ENCODE results near the gene TENT4A.

Gene TENT4A

GRCh38 chr5:6746244-6746643 lies 33.0 kb downstream of the TENT4A start:
- Histone ChIP-seq H3K4me2 (ENCODE audit: insufficient read depth, low read length, poor library complexity, severe bottlenecking) (no peak overlapping the region), H2BK5ac (ENCODE audit: low read length) (no peak overlapping the region), H3K36me3 (replicated peaks in 1 of 2; ENCODE audit: control insufficient read depth in 2 of 2, insufficient read depth in 2 of 2, low read length in 2 of 2) (peaks cover 26 to 99% of the 10 kb centered on the region in 2 donors), H3K27ac (replicated peaks; ENCODE audit: low read length) (no peak overlapping the region), H2BK12ac (ENCODE audit: low read length) (no peak overlapping the region), H3K4ac (ENCODE audit: low read length) (no peak overlapping the region), H4K8ac (ENCODE audit: low read depth, low read length) (no peak overlapping the region), H2AK5ac (ENCODE audit: low read depth, low read length) (no peak overlapping the region), H2BK120ac (ENCODE audit: low read depth, low read length) (no peak overlapping the region), H3K23ac (ENCODE audit: low read depth, low read length, poor library complexity) (no peak overlapping the region), H4K91ac (ENCODE audit: low read depth, low read length, poor library complexity) (no peak overlapping the region), H3K79me1 (ENCODE audit: low read depth, low read length) (peaks cover 12% of the 10 kb centered on the region), H3K4me3 (ENCODE audit: low read length in 2 of 2) (no peak overlapping the region), H2AFZ (ENCODE audit: low read length) (no peak overlapping the region), H3K27me3 (ENCODE audit: control insufficient read depth in 3 of 3, insufficient read depth in 3 of 3, low read depth in 1 of 3, low read length in 3 of 3) (no peaks in the 10 kb centered on the region), H2BK15ac (ENCODE audit: low read length) (no peak overlapping the region), H3K9ac (ENCODE audit: low read depth, low read length, poor library complexity) (no peak overlapping the region), H3K9me3 (replicated peaks in 1 of 2; ENCODE audit: control insufficient read depth in 2 of 2, insufficient read depth in 1 of 2, low read depth in 1 of 2, low read length in 2 of 2) (no peaks in the 10 kb centered on the region), H3K14ac (ENCODE audit: low read length) (no peak overlapping the region), H3K4me1 (ENCODE audit: control insufficient read depth in 2 of 2, insufficient read depth in 1 of 2, low read depth in 1 of 2, low read length in 2 of 2) (peaks cover 0 to 3% of the 10 kb centered on the region in 2 donors), H3K18ac (ENCODE audit: low read length) (no peak overlapping the region)
- DNase-seq (ENCODE audit: low spot score) = no peak
- WGBS, 2 donors (ENCODE audit: extremely low coverage in 2 of 2, insufficient read length in 2 of 2, insufficient replicate concordance in 1 of 2) = no CpG with 5 or more reads among the region's 9 CpGs

GRCh38 chr5:6747103-6747502 lies 33.9 kb downstream of the TENT4A start:
- H4K91ac ChIP-seq (ENCODE audit: low read depth, low read length, poor library complexity) = no peak overlapping the region
- no peak overlapping the region for H4K8ac ChIP-seq (ENCODE audit: low read depth, low read length)
- no peak overlapping the region for H3K23ac ChIP-seq (ENCODE audit: low read depth, low read length, poor library complexity)
- H2AK5ac ChIP-seq (ENCODE audit: low read depth, low read length) = no peak overlapping the region
- peaks cover 10% of the 10 kb centered on the region for H3K79me1 ChIP-seq (ENCODE audit: low read depth, low read length)
- DNase-seq (ENCODE audit: low spot score) = no peak
- WGBS, 2 donors (ENCODE audit: extremely low coverage in 2 of 2, insufficient read length in 2 of 2, insufficient replicate concordance in 1 of 2) = no CpG with 5 or more reads among the region's 9 CpGs
- H2BK120ac ChIP-seq (ENCODE audit: low read depth, low read length) = no peak overlapping the region
- peaks cover 0 to 3% of the 10 kb centered on the region in 2 donors for H3K4me1 ChIP-seq (ENCODE audit: control insufficient read depth in 2 of 2, insufficient read depth in 1 of 2, low read depth in 1 of 2, low read length in 2 of 2)
- H3K9ac ChIP-seq (ENCODE audit: low read depth, low read length, poor library complexity) = no peak overlapping the region
- H3K4ac ChIP-seq (ENCODE audit: low read length) = no peak overlapping the region
- H3K27me3 ChIP-seq (ENCODE audit: control insufficient read depth in 3 of 3, insufficient read depth in 3 of 3, low read depth in 1 of 3, low read length in 3 of 3) = no peaks in the 10 kb centered on the region
- no peak overlapping the region for H3K4me3 ChIP-seq (ENCODE audit: low read length in 2 of 2)
- H2AFZ ChIP-seq (ENCODE audit: low read length) = no peak overlapping the region
- no peaks in the 10 kb centered on the region for H3K9me3 ChIP-seq (replicated peaks in 1 of 2; ENCODE audit: control insufficient read depth in 2 of 2, insufficient read depth in 1 of 2, low read depth in 1 of 2, low read length in 2 of 2)
- no peak overlapping the region for H2BK12ac ChIP-seq (ENCODE audit: low read length)
- no peak overlapping the region for H2BK15ac ChIP-seq (ENCODE audit: low read length)
- H3K27ac ChIP-seq (replicated peaks; ENCODE audit: low read length) = no peak overlapping the region
- H3K18ac ChIP-seq (ENCODE audit: low read length) = no peak overlapping the region
- H3K36me3 ChIP-seq (replicated peaks in 1 of 2; ENCODE audit: control insufficient read depth in 2 of 2, insufficient read depth in 2 of 2, low read length in 2 of 2) = peaks cover 27 to 100% of the 10 kb centered on the region in 2 donors
- H2BK5ac ChIP-seq (ENCODE audit: low read length) = no peak overlapping the region
- H3K4me2 ChIP-seq (ENCODE audit: insufficient read depth, low read length, poor library complexity, severe bottlenecking) = no peak overlapping the region
- no peak overlapping the region for H3K14ac ChIP-seq (ENCODE audit: low read length)

- Histone ChIP-seq H2BK15ac (ENCODE audit: low read length) (no peak overlapping the region), H3K4me3 (ENCODE audit: low read length in 2 of 2) (no peak overlapping the region), H3K9ac (ENCODE audit: low read depth, low read length, poor library complexity) (peak overlapping the region; percentile 24), H3K23ac (ENCODE audit: low read depth, low read length, poor library complexity) (no peak overlapping the region), H4K91ac (ENCODE audit: low read depth, low read length, poor library complexity) (no peak overlapping the region), H3K36me3 (replicated peaks in 1 of 2; ENCODE audit: control insufficient read depth in 2 of 2, insufficient read depth in 2 of 2, low read length in 2 of 2) (peaks cover 29 to 100% of the 10 kb centered on the region in 2 donors), H3K4me1 (ENCODE audit: control insufficient read depth in 2 of 2, insufficient read depth in 1 of 2, low read depth in 1 of 2, low read length in 2 of 2) (peaks cover 0 to 1% of the 10 kb centered on the region in 2 donors), H3K18ac (ENCODE audit: low read length) (no peak overlapping the region), H4K8ac (ENCODE audit: low read depth, low read length) (no peak overlapping the region), H3K9me3 (replicated peaks in 1 of 2; ENCODE audit: control insufficient read depth in 2 of 2, insufficient read depth in 1 of 2, low read depth in 1 of 2, low read length in 2 of 2) (no peaks in the 10 kb centered on the region), H3K79me1 (ENCODE audit: low read depth, low read length) (peaks cover 10% of the 10 kb centered on the region), H3K4me2 (ENCODE audit: insufficient read depth, low read length, poor library complexity, severe bottlenecking) (no peak overlapping the region), H2BK12ac (ENCODE audit: low read length) (no peak overlapping the region), H2AFZ (ENCODE audit: low read length) (no peak overlapping the region), H3K27ac (replicated peaks; ENCODE audit: low read length) (no peak overlapping the region), H3K27me3 (ENCODE audit: control insufficient read depth in 3 of 3, insufficient read depth in 3 of 3, low read depth in 1 of 3, low read length in 3 of 3) (no peaks in the 10 kb centered on the region), H2BK5ac (ENCODE audit: low read length) (no peak overlapping the region), H3K14ac (ENCODE audit: low read length) (no peak overlapping the region), H3K4ac (ENCODE audit: low read length) (no peak overlapping the region), H2AK5ac (ENCODE audit: low read depth, low read length) (no peak overlapping the region), H2BK120ac (ENCODE audit: low read depth, low read length) (no peak overlapping the region)
- no peak for DNase-seq (ENCODE audit: low spot score)
- no CpG with 5 or more reads among the region's 11 CpGs for WGBS, 2 donors (ENCODE audit: extremely low coverage in 2 of 2, insufficient read length in 2 of 2, insufficient replicate concordance in 1 of 2)
Observed at GRCh38 chr5:6748142-6748541, 34.9 kb downstream of the TENT4A start.

- Histone ChIP-seq H3K27ac (replicated peaks; ENCODE audit: low read length) (no peak overlapping the region), H2BK12ac (ENCODE audit: low read length) (no peak overlapping the region), H3K23ac (ENCODE audit: low read depth, low read length, poor library complexity) (no peak overlapping the region), H3K9ac (ENCODE audit: low read depth, low read length, poor library complexity) (no peak overlapping the region), H2BK5ac (ENCODE audit: low read length) (no peak overlapping the region), H3K79me1 (ENCODE audit: low read depth, low read length) (peaks cover 11% of the 10 kb centered on the region), H2BK120ac (ENCODE audit: low read depth, low read length) (no peak overlapping the region), H2BK15ac (ENCODE audit: low read length) (no peak overlapping the region), H3K4me3 (ENCODE audit: low read length in 2 of 2) (no peak overlapping the region), H3K27me3 (ENCODE audit: control insufficient read depth in 3 of 3, insufficient read depth in 3 of 3, low read depth in 1 of 3, low read length in 3 of 3) (no peaks in the 10 kb centered on the region), H3K4me1 (ENCODE audit: control insufficient read depth in 2 of 2, insufficient read depth in 1 of 2, low read depth in 1 of 2, low read length in 2 of 2) (no peaks in the 10 kb centered on the region), H2AK5ac (ENCODE audit: low read depth, low read length) (no peak overlapping the region), H3K14ac (ENCODE audit: low read length) (no peak overlapping the region), H3K9me3 (replicated peaks in 1 of 2; ENCODE audit: control insufficient read depth in 2 of 2, insufficient read depth in 1 of 2, low read depth in 1 of 2, low read length in 2 of 2) (no peaks in the 10 kb centered on the region), H3K4me2 (ENCODE audit: insufficient read depth, low read length, poor library complexity, severe bottlenecking) (no peak overlapping the region), H3K4ac (ENCODE audit: low read length) (no peak overlapping the region), H3K18ac (ENCODE audit: low read length) (no peak overlapping the region), H4K91ac (ENCODE audit: low read depth, low read length, poor library complexity) (no peak overlapping the region), H3K36me3 (replicated peaks in 1 of 2; ENCODE audit: control insufficient read depth in 2 of 2, insufficient read depth in 2 of 2, low read length in 2 of 2) (peaks cover 30 to 100% of the 10 kb centered on the region in 2 donors), H2AFZ (ENCODE audit: low read length) (no peak overlapping the region), H4K8ac (ENCODE audit: low read depth, low read length) (no peak overlapping the region)
- no peak for DNase-seq (ENCODE audit: low spot score)
- 100% methylated on average over 2 to 3 of the region's 22 CpGs for WGBS, 2 donors (ENCODE audit: extremely low coverage in 2 of 2, insufficient read length in 2 of 2, insufficient replicate concordance in 1 of 2)
Observed at GRCh38 chr5:6749026-6749716, 35.9 kb downstream of the TENT4A start.
